ENCODE results near the gene MTHFD2L. TPM values are rescaled to one million over a fixed set of nuclear protein-coding genes. Genes with fewer than 3 reads are reported as not detected.

The MTHFD2L gene
- polyA plus RNA-seq, 3 donors, result 4.3 to 7.0 (median 4.8) TPM

GRCh38 chr4:74305000-74305399 is 147.1 kb downstream of the MTHFD2L start:
- no peak overlapping the region for H3K4me3 Mint-ChIP-seq

GRCh38 chr4:74307170-74307569 is 149.3 kb downstream of the MTHFD2L start:
- no peak overlapping the region for H3K4me2 ChIP-seq (replicated peaks; ENCODE audit: extremely low read depth, low read length, poor library complexity, severe bottlenecking)

More at GRCh38 chr4:74305000-74305399, 147.1 kb downstream of the MTHFD2L start:
- intact Hi-C loops (cut with micrococcal nuclease), result no loop called here
- H3K9me3 ChIP-seq (replicated peaks in 1 of 2; ENCODE audit: control insufficient read depth in 1 of 2, insufficient read depth in 1 of 2, low read length in 2 of 2), result no peaks in the 10 kb centered on the region
- DNase-seq, result no peak
- H3K27ac ChIP-seq (ENCODE audit: low read depth in 1 of 2, low read length in 2 of 2), result no peak overlapping the region
- H4K20me1 ChIP-seq (ENCODE audit: insufficient read depth, low read length), result no peaks in the 10 kb centered on the region
- no peaks in the 10 kb centered on the region for H3K36me3 ChIP-seq (replicated peaks in 1 of 2; ENCODE audit: control insufficient read depth in 1 of 2, insufficient read depth in 2 of 2, low read length in 2 of 2)
- H3K4me1 ChIP-seq (ENCODE audit: control insufficient read depth in 1 of 2, insufficient read depth in 2 of 2, low read length in 2 of 2), result no peaks in the 10 kb centered on the region
- H3K4me2 ChIP-seq (replicated peaks; ENCODE audit: extremely low read depth, low read length, poor library complexity, severe bottlenecking), result no peak overlapping the region
- no peak for TF ChIP-seq CTCF (IDR thresholded peaks at IDR 0.05)
- H3K4me3 ChIP-seq (replicated peaks in 1 of 3; ENCODE audit: low read depth in 2 of 3, low read length in 3 of 3), result no peak overlapping the region
- Mint-ChIP-seq H3K36me3 (no peaks in the 10 kb centered on the region), H3K9me3 (no peaks in the 10 kb centered on the region), H3K27me3 (ENCODE audit: low read depth in 3 of 3) (no peaks in the 10 kb centered on the region), H3K4me1 (peaks cover 3% of the 10 kb centered on the region), H3K27ac (no peak overlapping the region)
- WGBS (ENCODE audit: insufficient coverage), result no CpG with 5 or more reads among the region's 1 CpG
- H3K9ac ChIP-seq (ENCODE audit: insufficient read depth, low read length, poor library complexity, severe bottlenecking), result no peak overlapping the region
- no peak overlapping the region for H2AFZ ChIP-seq (ENCODE audit: insufficient read depth, low read depth, low read length, poor library complexity, severe bottlenecking)
- no peaks in the 10 kb centered on the region for H3K27me3 ChIP-seq (ENCODE audit: control insufficient read depth in 2 of 2, insufficient read depth in 2 of 2, low read length in 2 of 2)
- no peaks in the 10 kb centered on the region for H3K79me2 ChIP-seq (ENCODE audit: insufficient read depth, low read length)

More at GRCh38 chr4:74307170-74307569, 149.3 kb downstream of the MTHFD2L start:
- no peaks in the 10 kb centered on the region for H3K4me1 ChIP-seq (ENCODE audit: control insufficient read depth in 1 of 2, insufficient read depth in 2 of 2, low read length in 2 of 2)
- no CpG with 5 or more reads among the region's 1 CpG for WGBS (ENCODE audit: insufficient coverage)
- no peaks in the 10 kb centered on the region for H3K79me2 ChIP-seq (ENCODE audit: insufficient read depth, low read length)
- H3K4me3 Mint-ChIP-seq, result no peak overlapping the region
- no peaks in the 10 kb centered on the region for H3K27me3 Mint-ChIP-seq (ENCODE audit: low read depth in 3 of 3)
- no peak overlapping the region for H3K4me3 ChIP-seq (replicated peaks in 1 of 3; ENCODE audit: low read depth in 2 of 3, low read length in 3 of 3)
- intact Hi-C loops (cut with micrococcal nuclease), result no loop called here
- no peaks in the 10 kb centered on the region for H3K9me3 ChIP-seq (replicated peaks in 1 of 2; ENCODE audit: control insufficient read depth in 1 of 2, insufficient read depth in 1 of 2, low read length in 2 of 2)
- H3K9ac ChIP-seq (ENCODE audit: insufficient read depth, low read length, poor library complexity, severe bottlenecking), result no peak overlapping the region
- no peak overlapping the region for H3K27ac ChIP-seq (ENCODE audit: low read depth in 1 of 2, low read length in 2 of 2)
- no peak overlapping the region for H2AFZ ChIP-seq (ENCODE audit: insufficient read depth, low read depth, low read length, poor library complexity, severe bottlenecking)
- H3K4me1 Mint-ChIP-seq, result peaks cover 3% of the 10 kb centered on the region
- H4K20me1 ChIP-seq (ENCODE audit: insufficient read depth, low read length), result no peaks in the 10 kb centered on the region
- no peak for DNase-seq
- TF ChIP-seq CTCF (IDR thresholded peaks at IDR 0.05), result no peak
- H3K36me3 Mint-ChIP-seq, result no peaks in the 10 kb centered on the region
- H3K9me3 Mint-ChIP-seq, result peaks cover 0 to 2% (median 0%) of the 10 kb centered on the region in 7 donors
- no peaks in the 10 kb centered on the region for H3K36me3 ChIP-seq (replicated peaks in 1 of 2; ENCODE audit: control insufficient read depth in 1 of 2, insufficient read depth in 2 of 2, low read length in 2 of 2)
- H3K27ac Mint-ChIP-seq, result no peak overlapping the region
- no peaks in the 10 kb centered on the region for H3K27me3 ChIP-seq (ENCODE audit: control insufficient read depth in 2 of 2, insufficient read depth in 2 of 2, low read length in 2 of 2)

Data from CD14-positive monocyte (primary cell).